Gastroesophageal sphincter (tissue), 4 donors: ENCODE results near the gene LZTS2. TPM values are rescaled to one million over a fixed set of nuclear protein-coding genes. Genes with fewer than 3 reads are reported as not detected.
"Not testable (repeated sequence)": the region's sequence is repeated elsewhere in the genome, so short reads cannot be mapped to it uniquely, and the experiment has no call there.

Source experiments
- ATAC-seq: fragments of 150-250 bp; one replicate; pipeline ENCODE4 v1.9.1; 2016; ENCODE audit warnings: mild to moderate bottlenecking, moderate library complexity
- H3K27ac ChIP-seq, 4 donors: fragments of 200-600 bp; sonication (generic) in 3 of 4; 1 replicate in 3 of 4; 2 replicates in 1 of 4; pipeline ENCODE4 v1.5.1; 2016 to 2019
- H3K27me3 ChIP-seq: fragments of 200-600 bp; sonication (generic); one replicate; pipeline ENCODE4 v1.5.1; 2019
- H3K36me3 ChIP-seq, 2 donors: fragments of 200-600 bp; sonication (generic); one replicate each; pipeline ENCODE4 v1.5.1; 2019; ENCODE audit warnings: control low read depth in 1 of 2
- H3K4me1 ChIP-seq, 3 donors: fragments of 200-600 bp; sonication (generic); 1 replicate in 2 of 3; 2 replicates in 1 of 3; pipeline ENCODE4 v1.5.1; 2016 to 2019; ENCODE audit warnings: control low read depth in 2 of 3
- H3K4me3 ChIP-seq, 2 donors: fragments of 200-600 bp; sonication (generic); one replicate each; pipeline ENCODE4 v1.5.1; 2019; ENCODE audit warnings: mild to moderate bottlenecking in 1 of 2, moderate library complexity in 1 of 2
- H3K9me3 ChIP-seq, 3 donors: fragments of 200-600 bp; sonication (generic); one replicate each; pipeline ENCODE4 v1.5.1; 2017 to 2019; ENCODE audit warnings: control low read depth in 2 of 3
- EP300 ChIP-seq: sonication (generic); formaldehyde crosslinking; IDR thresholded peaks from one replicate; pipeline ENCODE4 v1.6.1; 2017; ENCODE audit warnings: antibody characterized with exemption, mild to moderate bottlenecking
- POLR2A ChIP-seq, 2 donors: fragments of 450-650 bp; IDR thresholded peaks; one replicate each; pipeline ENCODE4 v1.6.1; 2017; ENCODE audit warnings: antibody characterized with exemption in 2 of 2, mild to moderate bottlenecking in 2 of 2, moderate library complexity in 1 of 2
- POLR2AphosphoS5 ChIP-seq: sonication (generic); formaldehyde crosslinking; IDR thresholded peaks from one replicate; pipeline ENCODE4 v1.6.1; 2017; ENCODE audit warnings: antibody characterized with exemption
- WGBS, 2 donors: methylation state at CpG; one replicate each; pipeline ENCODE4 v1.1.5; 2018; ENCODE audit warnings: low coverage in 1 of 2; 5-methylcytosine and 5-hydroxymethylcytosine counted together
- total RNA-seq, 4 donors: library from RNA; depleted of rRNA; stranded (reverse); fragments of >200 nt; gene quantifications; one replicate each; pipeline ENCODE4 v1.1.0, GENCODE V29; 2016
- TF ChIP-seq, protein P1 (sequence below), 4 experiments: fragments of 200-600 bp in 2 of 4; fragments of 450-650 bp in 2 of 4; sonication (generic) in 1 of 4; IDR thresholded peaks; one replicate each; pipeline ENCODE4 v1.5.1; 2017 to 2019; ENCODE audit warnings: antibody characterized with exemption in 4 of 4, mild to moderate bottlenecking in 2 of 4, moderate library complexity in 2 of 4

Gene LZTS2
- total RNA-seq, 4 donors from 2014 or later = 134 to 181 (median 141) TPM

DNA sequence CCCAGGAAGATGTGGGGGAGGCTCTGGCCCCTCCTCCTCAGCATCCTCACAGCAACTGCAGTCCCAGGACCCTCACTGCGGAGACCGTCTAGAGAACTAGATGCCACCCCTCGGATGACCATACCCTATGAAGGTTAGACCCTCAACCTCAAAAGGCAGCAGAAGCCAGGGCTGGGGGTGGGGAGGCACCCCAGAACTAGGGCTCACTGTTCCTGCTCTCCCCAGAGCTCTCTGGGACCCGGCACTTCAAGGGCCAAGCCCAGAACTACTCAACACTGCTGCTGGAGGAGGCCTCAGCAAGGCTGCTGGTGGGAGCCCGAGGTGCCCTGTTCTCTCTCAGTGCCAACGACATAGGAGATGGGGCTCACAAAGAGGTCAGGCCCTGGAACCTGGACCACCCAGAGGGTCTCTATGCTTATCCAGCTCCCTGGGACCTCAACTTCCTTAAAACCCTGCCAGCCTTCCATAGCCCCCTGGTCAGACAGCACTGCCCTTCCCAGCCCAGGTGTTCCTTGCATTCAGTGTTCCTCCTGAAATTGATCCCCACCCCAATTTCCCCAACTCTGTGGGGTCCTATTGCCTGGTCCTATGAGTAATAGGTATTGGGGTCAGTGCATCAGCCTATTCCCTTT lies 26.6 kb upstream of the LZTS2 start:
- no peak overlapping the region for H3K27ac ChIP-seq
- no peak overlapping the region for H3K4me3 ChIP-seq
- no peaks in the 10 kb centered on the region for H3K9me3 ChIP-seq
- peaks cover 0 to 21% (median 11%) of the 10 kb centered on the region in 3 donors for H3K4me1 ChIP-seq
- 75% methylated on average over 1 of the region's 6 CpGs; no CpG with 5 or more reads in 1 of the 2 donors for WGBS, 2 donors
- no peak for ATAC-seq
- TF ChIP-seq, protein P1, sequence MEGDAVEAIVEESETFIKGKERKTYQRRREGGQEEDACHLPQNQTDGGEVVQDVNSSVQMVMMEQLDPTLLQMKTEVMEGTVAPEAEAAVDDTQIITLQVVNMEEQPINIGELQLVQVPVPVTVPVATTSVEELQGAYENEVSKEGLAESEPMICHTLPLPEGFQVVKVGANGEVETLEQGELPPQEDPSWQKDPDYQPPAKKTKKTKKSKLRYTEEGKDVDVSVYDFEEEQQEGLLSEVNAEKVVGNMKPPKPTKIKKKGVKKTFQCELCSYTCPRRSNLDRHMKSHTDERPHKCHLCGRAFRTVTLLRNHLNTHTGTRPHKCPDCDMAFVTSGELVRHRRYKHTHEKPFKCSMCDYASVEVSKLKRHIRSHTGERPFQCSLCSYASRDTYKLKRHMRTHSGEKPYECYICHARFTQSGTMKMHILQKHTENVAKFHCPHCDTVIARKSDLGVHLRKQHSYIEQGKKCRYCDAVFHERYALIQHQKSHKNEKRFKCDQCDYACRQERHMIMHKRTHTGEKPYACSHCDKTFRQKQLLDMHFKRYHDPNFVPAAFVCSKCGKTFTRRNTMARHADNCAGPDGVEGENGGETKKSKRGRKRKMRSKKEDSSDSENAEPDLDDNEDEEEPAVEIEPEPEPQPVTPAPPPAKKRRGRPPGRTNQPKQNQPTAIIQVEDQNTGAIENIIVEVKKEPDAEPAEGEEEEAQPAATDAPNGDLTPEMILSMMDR (IDR thresholded peaks at IDR 0.05) = no peak
- TF ChIP-seq POLR2AphosphoS5 = no peak
- no peak for TF ChIP-seq POLR2A (IDR thresholded peaks at IDR 0.05)
- no peak for TF ChIP-seq EP300
- no peaks in the 10 kb centered on the region for H3K27me3 ChIP-seq
- H3K36me3 ChIP-seq = peaks cover 0 to 14% of the 10 kb centered on the region in 2 donors

DNA sequence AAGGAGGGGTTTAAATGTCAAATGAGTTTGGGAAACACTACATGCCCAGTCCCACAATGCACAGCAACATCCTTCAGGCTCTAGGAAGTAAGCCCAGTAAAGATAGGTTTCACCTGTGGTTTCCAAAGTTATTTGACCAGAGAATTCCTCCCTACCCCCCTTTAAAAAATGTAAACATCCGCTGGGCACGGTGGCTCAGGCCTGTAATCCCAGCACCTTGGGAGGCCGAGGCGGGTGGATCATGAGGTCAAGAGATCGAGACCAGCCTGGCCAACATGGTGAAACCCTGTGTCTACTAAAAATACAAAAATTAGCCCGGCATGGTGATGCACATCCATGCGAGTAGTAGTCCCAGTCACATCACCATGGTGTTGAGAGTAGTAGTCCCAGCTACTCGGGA lies 24.2 kb upstream of the LZTS2 start:
- H3K4me1 ChIP-seq, H3K4me3 ChIP-seq, H3K9me3 ChIP-seq, ATAC-seq, H3K27ac ChIP-seq, H3K27me3 ChIP-seq: not testable (repeated sequence)
- WGBS, 2 donors = 66% methylated on average over 4 of the region's 8 CpGs; no CpG with 5 or more reads in 1 of the 2 donors
- H3K36me3 ChIP-seq = peaks cover 0 to 35% of the 10 kb centered on the region in 2 donors

DNA sequence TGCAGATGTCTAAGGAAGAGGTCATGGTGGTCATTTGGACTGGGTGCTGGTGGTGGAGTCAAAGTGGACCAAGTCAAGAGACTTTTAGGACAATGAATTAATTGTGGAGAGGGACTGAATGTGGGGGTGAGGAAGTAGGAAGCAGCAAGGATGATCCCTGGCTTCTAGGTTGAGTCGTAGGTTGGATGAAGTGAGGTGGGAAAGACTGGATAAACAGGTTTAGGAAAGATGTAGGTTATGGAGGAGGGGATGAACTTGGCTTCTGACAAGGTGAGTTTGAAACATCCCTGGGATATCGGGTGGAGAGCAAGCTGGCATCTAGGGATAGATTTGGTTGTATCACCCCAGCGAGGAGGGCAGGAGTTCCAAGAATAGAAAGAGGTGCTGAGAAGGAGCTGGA lies 22.7 kb upstream of the LZTS2 start:
- no peak for ATAC-seq
- TF ChIP-seq POLR2A (IDR thresholded peaks at IDR 0.05) (no peak), POLR2AphosphoS5 (no peak), EP300 (no peak)
- TF ChIP-seq, protein P1 (IDR thresholded peaks at IDR 0.05) = no peak
- peaks cover 0 to 51% of the 10 kb centered on the region in 2 donors for H3K36me3 ChIP-seq

DNA sequence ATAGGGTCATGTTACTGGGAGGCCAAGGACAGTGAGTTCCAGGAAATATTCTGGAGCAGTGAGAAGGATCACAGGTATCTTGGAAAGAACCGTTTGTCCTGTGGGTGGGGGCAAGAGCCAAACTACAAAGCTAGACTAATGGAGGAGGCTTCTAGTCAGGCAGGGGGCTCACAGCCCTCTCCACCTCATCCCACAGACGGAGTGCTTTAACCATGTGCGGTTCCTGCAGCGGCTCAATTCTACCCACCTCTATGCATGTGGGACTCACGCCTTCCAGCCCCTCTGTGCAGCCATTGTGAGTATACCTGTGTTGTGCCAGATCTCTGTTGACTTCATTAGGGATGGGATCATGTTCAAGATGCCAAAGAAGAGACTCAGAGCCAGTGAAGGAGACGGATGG lies 22.2 kb upstream of the LZTS2 start:
- Histone ChIP-seq H3K4me1 (no peaks in the 10 kb centered on the region), H3K27ac (no peak overlapping the region), H3K36me3 (peaks cover 0 to 56% of the 10 kb centered on the region in 2 donors), H3K4me3 (no peak overlapping the region), H3K9me3 (no peaks in the 10 kb centered on the region), H3K27me3 (no peaks in the 10 kb centered on the region)
- no peak for ATAC-seq
- TF ChIP-seq EP300 (no peak), POLR2AphosphoS5 (no peak), POLR2A (IDR thresholded peaks at IDR 0.05) (no peak)
- TF ChIP-seq, protein P1 (IDR thresholded peaks at IDR 0.05) = no peak
- 69 to 75% methylated on average over 4 of the region's 6 CpGs for WGBS, 2 donors

More for the DNA sequence above, 22.7 kb upstream of the LZTS2 start:
- no peak overlapping the region for H3K4me3 ChIP-seq
- 79 to 88% methylated on average over 3 of the region's 3 CpGs for WGBS, 2 donors
- no peak overlapping the region for H3K27ac ChIP-seq
- H3K27me3 ChIP-seq = no peaks in the 10 kb centered on the region
- no peaks in the 10 kb centered on the region for H3K4me1 ChIP-seq
- no peaks in the 10 kb centered on the region for H3K9me3 ChIP-seq

DNA sequence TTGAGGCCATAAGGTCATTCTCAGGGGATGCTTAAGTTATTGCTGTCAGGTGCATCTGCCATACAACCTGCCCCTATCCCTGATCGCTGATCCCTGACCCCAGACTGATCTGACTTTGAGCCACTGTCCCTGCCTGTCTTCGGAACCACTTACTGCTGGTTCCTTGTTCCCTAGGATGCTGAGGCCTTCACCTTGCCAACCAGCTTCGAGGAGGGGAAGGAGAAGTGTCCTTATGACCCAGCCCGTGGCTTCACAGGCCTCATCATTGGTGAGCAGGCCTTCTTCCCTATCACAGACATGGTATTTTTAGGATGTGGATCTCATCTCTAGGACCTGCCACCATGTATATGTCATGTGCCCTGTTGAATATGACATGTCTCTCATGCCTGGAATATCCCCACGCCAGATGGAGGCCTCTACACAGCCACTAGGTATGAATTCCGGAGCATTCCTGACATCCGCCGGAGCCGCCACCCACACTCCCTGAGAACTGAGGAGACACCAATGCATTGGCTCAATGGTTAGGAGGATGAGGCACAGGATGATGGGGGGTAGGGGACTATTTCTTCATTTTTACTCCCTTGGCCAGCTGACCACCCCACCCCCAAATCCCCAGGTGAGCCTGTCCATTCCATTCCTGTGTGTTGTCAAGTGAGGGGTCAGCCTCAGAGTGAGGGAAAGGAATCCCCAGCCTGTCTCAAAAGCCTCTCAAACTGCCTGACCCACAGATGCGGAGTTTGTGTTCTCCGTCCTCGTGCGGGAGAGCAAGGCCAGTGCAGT lies 21.3 kb upstream of the LZTS2 start:
- Histone ChIP-seq H3K36me3 (peaks cover 0 to 65% of the 10 kb centered on the region in 2 donors), H3K27ac (no peak overlapping the region), H3K27me3 (no peaks in the 10 kb centered on the region), H3K4me1 (no peaks in the 10 kb centered on the region), H3K9me3 (no peaks in the 10 kb centered on the region), H3K4me3 (no peak overlapping the region)
- TF ChIP-seq, protein P1 (IDR thresholded peaks at IDR 0.05) = no peak
- no peak for TF ChIP-seq POLR2AphosphoS5
- no peak for TF ChIP-seq POLR2A (IDR thresholded peaks at IDR 0.05)
- TF ChIP-seq EP300 = no peak
- WGBS, 2 donors = 87 to 94% methylated on average over 3 to 6 of the region's 13 CpGs
- no peak for ATAC-seq
